GM19023 (cell line): ENCODE data around the gene ADAM15.
A peak's percentile ranks its signal among the peaks of the same experiment; 100 is the strongest.

ENCODE experiments used
- ATAC-seq: cut with Tn5 transposase; IDR thresholded peaks from one replicate; pipeline ENCODE4 v1.9.1; 2021; ENCODE audit warnings: mild to moderate bottlenecking, moderate library complexity; ENCODE audit not compliant: unreplicated experiment

Gene ADAM15

DNA sequence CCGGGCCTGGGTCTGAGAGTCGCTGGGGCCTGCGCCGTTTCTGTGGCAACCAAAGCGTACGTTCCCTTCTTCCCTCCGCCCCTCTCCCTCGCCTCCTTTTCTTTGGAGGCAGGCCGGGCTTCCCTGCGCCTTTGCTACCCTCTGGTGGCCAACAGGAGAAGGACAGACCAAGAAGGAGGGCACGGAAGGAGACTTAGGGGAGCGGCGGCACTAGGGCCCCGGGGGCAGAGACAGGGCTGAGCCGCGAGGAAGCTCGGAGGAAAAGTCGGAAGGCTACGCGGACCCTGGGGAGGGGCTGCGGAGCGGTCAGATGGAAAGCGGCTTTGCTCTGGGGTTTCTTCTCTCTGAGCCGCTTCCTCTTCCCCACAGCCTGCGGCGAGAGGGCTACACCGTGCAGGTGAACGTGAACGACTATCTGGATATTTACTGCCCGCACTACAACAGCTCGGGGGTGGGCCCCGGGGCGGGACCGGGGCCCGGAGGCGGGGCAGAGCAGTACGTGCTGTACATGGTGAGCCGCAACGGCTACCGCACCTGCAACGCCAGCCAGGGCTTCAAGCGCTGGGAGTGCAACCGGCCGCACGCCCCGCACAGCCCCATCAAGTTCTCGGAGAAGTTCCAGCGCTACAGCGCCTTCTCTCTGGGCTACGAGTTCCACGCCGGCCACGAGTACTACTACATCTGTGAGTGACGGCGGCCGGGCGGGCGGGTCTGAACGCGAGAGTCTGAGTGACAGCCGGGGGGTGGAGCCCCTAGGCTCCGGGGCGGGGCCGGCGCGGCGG lies 33.8 kb downstream of the ADAM15 start:
- peak; percentile 78 for ATAC-seq

DNA sequence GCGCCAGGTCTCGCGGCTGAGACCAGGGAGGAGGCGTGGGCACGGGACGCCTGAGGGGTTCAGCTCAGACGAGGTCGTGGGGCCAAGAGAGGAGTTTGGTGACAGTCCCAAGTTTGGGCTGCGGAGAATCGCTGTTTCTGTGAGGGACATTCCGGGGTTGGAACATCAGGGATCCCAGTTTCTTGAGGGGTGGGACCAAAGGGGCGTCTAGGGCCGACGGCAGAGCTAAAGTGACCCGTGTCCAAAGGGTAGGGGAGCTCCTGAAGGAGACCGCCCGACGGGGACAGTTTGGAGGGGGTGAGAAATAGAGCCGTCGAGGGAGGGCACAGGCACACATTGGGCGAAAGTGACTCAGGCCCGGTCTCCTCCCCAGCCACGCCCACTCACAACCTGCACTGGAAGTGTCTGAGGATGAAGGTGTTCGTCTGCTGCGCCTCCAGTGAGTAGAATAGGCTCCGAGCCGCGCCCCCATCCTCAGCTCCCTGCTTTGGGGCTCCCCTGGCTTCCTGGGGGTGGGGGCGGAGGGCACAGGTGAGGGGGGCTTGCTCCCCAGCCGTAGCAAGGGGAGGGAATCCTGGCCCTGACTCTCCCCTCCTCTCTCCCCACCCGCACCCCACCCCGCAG lies 34.5 kb downstream of the ADAM15 start:
- ATAC-seq, result no peak

DNA sequence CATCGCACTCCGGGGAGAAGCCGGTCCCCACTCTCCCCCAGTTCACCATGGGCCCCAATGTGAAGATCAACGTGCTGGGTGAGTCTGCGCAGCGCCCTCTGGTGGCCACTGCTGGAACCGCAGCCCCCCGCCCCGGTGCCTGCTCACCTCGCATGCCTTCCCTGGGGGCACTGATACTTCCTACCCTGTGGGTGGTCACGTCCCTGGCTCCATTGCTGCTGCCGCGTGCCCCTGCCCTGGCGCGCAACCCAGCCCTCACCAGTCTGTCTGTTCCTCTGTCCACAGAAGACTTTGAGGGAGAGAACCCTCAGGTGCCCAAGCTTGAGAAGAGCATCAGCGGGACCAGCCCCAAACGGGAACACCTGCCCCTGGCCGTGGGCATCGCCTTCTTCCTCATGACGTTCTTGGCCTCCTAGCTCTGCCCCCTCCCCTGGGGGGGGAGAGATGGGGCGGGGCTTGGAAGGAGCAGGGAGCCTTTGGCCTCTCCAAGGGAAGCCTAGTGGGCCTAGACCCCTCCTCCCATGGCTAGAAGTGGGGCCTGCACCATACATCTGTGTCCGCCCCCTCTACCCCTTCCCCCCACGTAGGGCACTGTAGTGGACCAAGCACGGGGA lies 35.1 kb downstream of the ADAM15 start:
- no peak for ATAC-seq

DNA sequence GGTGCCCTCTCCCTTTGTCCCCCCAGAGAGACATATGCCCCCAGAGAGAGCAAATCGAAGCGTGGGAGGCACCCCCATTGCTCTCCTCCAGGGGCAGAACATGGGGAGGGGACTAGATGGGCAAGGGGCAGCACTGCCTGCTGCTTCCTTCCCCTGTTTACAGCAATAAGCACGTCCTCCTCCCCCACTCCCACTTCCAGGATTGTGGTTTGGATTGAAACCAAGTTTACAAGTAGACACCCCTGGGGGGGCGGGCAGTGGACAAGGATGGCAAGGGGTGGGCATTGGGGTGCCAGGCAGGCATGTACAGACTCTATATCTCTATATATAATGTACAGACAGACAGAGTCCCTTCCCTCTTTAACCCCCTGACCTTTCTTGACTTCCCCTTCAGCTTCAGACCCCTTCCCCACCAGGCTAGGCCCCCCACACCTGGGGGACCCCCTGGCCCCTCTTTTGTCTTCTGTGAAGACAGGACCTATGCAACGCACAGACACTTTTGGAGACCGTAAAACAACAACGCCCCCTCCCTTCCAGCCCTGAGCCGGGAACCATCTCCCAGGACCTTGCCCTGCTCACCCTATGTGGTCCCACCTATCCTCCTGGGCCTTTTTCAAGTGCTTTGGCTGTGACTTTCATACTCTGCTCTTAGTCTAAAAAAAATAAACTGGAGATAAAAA lies 35.9 kb downstream of the ADAM15 start:
- ATAC-seq, result no peak

DNA sequence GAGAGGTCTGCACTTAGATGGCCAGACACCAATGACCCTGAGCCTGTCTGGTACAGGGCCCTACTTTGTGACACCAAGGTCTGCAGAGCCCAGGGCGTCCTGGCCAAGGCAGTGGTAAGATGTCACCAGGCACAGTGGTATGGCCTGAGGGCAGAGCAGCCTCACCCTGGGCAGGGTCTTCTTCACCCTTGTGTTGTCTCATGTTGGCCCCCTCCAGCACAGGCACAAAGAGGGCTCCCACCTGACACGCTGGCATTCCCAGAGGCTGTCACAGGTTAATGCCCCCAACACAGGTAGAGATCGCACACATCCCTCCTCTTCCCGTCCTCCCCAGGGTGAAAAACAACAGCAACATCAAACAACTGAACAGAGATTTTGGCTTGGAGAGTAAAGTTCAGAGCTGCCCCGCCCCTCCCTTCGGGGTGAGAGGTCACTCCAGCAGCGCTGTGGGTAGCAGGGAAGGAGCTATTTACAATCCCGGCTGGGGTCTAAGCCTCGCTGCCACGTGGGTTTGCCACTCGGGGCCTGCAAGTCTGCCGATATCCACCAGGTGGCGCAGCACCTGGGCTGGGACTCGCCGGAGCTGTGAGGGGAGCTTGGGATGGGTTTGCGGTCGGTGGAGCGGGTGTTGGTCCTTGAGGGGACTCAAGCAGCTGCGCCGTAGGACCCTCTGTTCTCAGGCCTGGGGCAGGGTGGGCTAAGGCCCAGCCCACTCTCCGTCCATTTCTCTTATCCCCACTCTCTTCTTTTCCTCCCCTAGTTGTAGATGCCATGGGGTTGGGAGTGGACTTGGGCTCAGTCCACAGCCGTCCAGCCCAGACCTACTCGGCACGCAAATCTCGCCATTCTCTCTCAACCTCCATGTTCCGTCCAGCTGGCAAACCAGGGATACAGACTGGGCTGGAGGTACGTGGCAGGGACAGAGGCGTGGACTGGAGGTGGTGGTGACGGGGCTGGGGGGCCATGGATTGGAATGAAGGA lies 40.2 kb downstream of the ADAM15 start:
- no peak for ATAC-seq

DNA sequence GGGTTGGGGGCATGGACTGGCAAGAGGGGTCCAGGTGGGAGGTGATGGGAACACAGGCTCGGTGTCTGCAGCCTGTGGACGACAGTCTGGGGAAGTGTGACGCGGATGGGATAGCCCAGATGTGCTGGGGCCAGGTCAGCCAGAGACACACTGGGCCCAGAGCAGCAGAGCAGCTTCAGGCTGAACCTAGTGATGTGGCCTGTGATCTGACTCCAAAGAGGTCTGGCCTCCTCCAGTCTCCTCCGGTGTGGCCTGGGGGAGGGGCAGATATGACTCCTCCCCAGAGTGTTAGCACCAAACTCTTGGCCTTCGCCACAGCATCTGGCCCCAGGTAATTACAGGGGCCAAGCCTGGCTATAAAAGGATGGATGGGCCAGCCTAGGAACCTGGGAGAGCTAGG lies 41.0 kb downstream of the ADAM15 start:
- no peak for ATAC-seq

DNA sequence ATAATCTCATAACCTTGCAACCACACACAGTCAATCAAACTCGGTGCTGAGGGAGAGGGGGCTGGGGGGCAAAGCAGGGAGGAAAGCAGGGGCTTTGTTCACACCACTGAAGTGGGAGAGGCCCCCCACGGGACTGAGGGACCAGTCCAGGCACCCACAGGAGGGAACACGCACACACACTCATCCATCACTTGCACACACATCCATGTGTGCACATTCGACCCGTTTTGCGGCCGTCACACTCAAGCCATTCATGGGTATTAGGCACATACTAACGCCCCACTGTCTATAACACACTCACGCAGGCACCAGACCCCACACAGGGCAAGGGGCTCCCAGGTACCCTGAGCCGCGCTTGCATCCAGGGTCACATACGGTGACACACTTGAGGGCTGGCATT lies 41.5 kb downstream of the ADAM15 start:
- no peak for ATAC-seq

DNA sequence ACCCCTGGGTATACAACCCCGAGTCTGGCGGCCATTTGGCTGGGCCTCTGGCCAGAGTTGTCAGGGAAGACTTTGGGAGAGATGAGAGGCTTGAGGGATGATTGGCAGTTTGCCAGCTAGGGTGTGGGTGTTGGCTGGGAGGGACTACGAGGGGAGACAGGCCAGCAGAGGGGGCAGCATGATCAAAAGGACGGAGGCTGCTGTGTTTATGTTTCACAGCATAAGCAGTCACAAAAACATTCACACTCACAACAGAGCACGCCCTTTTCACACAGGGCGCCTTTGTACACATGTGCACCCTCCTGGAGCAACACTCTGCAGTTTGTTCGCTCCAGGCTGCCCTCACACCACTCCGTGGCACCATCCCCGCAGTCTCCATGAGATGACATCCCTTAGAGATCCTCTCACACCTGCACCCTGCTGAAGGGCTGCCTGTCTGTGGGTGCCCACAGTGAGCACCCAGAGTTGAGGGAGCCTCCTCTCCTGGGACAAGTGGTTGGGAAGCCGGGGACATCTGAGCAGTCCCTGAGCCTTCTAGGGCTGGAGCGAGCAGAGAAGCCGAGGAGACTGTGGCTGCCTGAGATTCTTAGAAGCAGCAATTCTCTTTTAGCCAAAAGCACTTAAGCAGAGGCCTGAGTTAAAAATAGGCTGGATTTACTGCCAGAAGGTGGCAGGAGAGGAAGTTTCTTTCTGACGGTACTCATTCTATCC lies 43.0 kb downstream of the ADAM15 start:
- ATAC-seq, result no peak

DNA sequence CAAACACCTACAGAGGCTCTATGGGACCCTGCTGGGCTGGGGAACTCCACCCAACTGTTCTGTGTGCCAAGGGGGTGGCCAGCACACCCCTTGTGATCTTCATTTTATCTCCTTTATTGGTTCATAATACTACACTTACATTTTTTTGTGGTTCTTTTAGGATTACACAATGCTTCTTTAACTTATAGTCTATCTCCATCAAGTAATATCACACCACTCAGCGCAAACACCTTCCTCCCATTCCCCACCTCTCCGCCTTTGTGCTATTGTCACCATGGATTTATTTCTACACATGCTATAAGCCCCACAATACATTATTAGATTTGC lies 43.5 kb downstream of the ADAM15 start:
- no peak for ATAC-seq

DNA sequence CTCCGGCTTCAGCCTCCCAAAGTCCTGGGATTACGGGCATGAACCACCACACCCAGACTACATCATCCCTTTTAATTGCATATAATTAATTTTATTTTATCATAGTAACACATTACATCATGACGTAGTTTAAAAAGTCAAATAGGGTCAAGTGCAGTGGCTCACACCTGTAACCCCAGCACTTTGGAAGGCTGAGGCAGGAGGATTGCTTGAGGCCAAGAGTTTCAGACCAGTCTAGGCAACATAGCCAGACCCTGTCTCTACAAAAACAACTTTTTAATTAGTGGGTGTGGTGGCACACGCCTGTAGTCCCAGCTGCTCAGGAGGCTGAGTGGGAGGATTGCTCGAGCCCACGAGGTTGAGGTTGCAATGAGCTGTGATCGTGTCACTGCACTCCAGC lies 48.2 kb downstream of the ADAM15 start:
- no peak for ATAC-seq

DNA sequence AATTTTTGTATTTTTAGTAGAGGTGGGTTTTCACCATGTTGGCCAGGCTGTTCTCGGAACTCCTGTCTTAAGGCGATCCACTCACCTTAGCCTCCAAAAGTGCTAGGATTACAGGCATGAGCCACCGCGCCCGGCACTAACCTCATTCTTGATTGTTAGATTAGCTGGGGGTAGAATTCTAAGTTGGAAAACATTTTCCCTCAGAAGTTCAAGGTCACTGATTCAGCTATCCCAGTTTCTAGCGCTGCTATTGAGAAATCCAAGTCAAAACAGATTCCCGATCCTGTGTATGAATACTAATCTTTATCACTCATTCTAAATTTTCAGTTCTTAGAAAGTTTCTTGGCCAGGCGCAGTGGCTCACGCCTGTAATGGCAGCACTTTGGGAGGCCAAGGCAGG lies 52.2 kb downstream of the ADAM15 start:
- ATAC-seq, result no peak

DNA sequence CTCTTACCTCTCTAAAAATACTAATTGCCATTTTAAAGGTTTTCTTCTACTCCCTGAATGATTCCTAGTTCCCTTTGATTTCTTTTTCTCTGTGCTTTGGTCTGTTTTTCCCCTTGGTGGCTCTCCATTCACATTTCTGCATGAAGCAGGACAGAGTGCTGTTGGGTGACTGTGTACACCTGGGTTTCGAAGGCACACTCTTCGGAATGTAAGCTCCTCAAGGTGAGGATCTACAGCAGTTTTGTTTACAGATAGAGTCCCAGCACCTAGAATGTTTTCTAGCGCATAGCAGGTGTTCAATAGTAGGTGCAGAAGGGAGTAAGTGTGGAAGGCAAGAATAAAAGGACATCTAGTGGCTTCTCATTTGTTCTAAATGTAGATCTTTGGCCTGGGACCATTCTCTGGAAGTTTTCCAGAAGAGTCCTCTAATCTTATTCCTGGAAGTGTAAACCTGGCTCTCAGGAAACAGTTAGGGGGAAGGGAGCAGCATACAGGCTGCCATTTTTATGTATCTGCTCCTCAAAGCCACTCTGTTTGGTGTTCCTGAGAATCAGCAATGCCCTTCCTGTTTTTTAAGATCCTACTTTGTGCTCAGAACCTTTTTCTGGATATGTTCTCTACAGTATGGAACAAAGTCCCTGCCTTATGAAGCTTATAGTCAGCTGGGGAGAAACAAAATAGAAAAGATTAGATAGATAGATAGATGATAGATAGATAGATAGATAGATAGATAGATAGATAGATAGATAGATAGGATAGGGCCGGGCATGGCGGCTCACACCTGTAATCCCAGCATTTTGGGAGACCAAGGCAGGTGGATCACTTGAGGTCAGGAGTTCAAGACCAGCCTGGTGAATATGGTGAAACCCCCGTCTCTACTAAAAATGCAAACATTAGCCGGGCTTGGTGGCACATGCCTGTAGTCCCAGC lies 53.8 kb downstream of the ADAM15 start:
- ATAC-seq, result no peak

DNA sequence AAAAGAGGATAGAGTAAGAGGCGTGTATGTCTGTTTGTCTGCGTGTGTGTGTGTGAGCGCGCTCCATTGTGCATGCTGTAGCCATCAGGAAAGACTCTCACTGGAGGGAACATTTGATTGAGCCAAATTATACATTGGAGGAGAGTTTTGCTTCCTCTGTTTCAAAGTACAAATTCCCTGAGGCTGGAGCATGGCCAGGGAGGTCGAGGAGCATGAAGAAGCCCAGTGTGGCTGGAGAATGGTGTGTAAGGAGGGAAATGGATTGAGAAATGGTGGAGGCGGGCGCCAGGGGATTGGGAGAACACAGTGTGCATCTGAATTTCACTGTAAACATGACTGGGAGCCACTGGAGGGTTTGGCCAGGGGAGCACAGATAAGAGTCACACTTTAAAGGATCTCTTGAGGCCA lies 54.5 kb downstream of the ADAM15 start:
- ATAC-seq, result no peak

DNA sequence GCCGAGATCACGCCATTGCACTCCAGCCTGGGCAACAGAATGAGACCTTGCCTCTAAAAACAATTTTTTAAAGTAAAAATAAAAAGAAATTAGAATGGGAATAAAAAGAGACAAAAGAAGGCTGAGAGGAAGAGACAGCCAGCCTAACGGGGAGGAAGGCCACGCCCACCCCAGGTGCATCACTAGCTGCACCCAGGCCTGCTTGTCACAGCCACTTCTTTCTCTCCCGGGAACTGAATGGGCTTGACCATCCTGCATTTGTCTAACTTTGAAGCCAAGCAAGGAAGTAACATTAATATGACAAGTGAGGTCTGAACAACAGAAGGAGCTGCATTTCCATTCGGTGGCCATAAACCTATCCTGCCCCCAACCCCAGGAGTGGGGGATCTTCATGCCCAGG lies 55.7 kb downstream of the ADAM15 start:
- ATAC-seq, result no peak

DNA sequence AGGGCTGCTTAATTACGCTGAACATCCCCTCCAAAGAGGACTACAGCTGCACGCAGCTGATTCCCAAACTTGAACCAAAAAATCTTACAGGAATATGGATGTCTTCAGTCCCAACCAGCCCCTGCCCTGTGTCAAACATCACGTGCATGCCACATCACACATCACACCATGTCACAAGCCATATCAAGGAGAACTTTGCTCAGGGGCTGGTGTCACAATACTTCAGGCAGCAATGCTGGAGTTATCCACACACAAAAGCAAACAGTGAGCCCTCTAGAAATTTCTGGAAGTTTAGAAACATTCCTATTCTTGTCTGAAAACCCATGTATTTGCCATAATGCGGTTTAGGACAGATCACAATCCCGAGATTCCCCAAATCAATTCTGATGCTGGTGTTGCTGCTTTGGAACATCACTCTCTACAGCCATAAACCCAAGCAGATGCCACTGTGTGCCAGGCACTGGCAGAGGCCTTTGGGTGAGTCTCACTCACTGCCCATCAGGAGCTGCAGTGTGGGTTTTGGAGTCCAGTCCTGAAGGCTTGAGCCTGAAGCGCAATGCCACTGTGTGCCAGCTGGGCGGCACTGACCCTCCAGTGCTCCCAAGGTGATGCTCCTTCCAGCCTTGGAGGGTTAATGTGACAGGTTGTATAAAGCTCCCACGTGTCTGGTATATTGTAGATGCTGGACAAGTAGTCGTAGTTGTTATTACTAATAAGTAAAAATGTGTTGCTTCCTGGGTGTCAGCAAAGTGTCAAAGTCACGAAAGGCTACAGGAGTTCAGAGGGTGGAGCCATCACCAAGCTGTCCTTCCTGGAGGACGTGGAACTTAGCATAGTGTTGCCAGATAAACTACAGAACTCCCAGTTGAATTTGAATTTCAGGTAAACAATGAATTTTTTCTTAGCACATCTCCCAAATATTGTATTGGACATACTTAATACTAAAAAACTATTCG lies 56.5 kb downstream of the ADAM15 start:
- ATAC-seq, result no peak

DNA sequence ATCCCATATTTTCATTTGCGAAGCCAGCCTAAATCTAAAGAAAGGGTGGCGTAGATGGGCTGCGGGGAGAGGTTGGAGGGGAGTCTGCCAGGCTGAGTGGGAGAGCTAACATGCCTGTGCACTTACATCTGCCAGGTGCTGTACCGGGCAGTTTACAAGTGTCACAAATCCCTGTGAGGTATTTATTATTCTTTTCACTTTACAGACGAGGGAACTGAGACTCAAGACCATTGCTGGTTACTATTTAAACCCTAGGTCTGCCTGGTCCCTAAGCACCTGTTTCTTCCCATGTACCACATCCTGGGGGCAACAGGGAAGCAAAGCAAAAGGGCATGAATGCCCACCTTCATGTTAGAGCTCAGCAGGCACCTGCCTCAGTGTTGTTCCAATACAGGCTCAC lies 57.2 kb downstream of the ADAM15 start:
- ATAC-seq, result no peak

DNA sequence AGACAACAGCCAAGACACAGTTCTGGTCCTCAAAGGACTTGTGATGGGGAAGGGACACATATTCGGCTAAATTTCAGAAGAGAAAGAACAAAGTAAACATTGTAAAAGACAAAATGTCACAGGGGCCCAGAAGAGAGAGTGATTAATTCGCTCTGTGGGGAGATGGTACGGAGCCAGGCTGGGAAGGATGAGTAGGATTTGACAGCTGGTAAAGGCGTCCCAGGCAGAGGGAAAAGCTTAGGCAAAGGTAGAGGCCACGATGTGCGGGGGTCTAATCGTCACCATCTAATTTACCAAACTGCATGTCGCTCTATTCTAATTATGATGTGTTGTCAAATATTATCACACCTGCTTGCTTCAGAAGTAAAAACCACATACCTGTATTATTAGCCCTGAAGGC lies 59.3 kb downstream of the ADAM15 start:
- no peak for ATAC-seq

DNA sequence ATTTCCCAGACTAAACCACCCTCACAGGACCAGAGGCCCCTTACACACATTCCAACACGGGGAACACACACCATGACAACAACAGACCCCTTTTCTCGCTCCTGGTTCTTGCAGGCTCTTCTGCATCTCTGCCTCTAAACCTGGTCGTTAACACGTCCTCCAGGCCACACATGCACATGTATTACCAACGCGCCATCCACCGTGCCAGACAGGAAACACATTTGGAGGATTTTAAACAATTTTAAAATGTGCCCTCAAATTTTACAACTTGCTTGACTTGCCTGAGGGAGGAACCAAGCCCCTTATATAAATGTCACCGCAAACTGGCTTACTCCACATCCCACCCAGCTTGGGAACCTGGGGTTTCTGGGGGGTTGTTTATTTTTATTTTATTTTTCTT lies 59.7 kb downstream of the ADAM15 start:
- no peak for ATAC-seq
